ENCODE measurements around the gene MEIS2.

Gene MEIS2

DNA sequence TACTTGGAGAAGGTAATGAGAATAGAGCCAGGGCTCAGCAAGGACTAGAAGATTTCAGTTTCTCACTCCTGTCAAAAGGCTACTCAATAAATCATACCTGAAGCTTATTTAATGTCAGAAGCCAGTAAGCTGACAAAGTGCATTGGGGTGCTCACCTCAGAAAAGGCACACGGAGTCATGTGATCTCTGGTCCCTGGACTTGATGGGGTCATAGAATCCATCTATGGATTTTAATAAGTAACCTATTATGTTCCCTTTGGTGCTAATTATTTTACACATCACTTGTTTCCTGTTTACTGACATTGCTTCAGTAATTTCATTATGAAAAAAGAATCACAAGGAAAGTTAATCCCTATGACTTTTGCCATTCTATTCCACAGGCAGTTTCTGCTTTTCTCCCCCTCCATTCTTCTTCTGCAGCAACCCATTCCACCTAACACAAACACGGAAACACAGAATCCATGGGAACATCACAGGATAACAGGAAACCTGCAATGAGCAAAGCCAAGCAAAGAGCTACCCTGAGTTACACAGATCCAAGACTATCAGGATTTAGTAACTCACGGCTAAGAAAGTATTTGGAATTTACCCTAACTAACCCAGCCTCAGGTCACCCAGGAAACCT, 159.6 kb downstream of the MEIS2 start:
- DNase-seq (ENCODE audit: low read depth), result no peak
- H3K4me3 ChIP-seq (ENCODE audit: low read depth, low read length), result no peak overlapping the region
- TF ChIP-seq, protein P1, sequence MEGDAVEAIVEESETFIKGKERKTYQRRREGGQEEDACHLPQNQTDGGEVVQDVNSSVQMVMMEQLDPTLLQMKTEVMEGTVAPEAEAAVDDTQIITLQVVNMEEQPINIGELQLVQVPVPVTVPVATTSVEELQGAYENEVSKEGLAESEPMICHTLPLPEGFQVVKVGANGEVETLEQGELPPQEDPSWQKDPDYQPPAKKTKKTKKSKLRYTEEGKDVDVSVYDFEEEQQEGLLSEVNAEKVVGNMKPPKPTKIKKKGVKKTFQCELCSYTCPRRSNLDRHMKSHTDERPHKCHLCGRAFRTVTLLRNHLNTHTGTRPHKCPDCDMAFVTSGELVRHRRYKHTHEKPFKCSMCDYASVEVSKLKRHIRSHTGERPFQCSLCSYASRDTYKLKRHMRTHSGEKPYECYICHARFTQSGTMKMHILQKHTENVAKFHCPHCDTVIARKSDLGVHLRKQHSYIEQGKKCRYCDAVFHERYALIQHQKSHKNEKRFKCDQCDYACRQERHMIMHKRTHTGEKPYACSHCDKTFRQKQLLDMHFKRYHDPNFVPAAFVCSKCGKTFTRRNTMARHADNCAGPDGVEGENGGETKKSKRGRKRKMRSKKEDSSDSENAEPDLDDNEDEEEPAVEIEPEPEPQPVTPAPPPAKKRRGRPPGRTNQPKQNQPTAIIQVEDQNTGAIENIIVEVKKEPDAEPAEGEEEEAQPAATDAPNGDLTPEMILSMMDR (IDR thresholded peaks at IDR 0.05; ENCODE audit: low read depth, low read length, missing control alignments), result no peak

GRCh38 chr15:36940219-36940618, 160.1 kb downstream of the MEIS2 start:
- no peak for DNase-seq (ENCODE audit: low read depth)
- TF ChIP-seq, protein P1 (IDR thresholded peaks at IDR 0.05; ENCODE audit: low read depth, low read length, missing control alignments), result no peak
- no peak overlapping the region for H3K4me3 ChIP-seq (ENCODE audit: low read depth, low read length)

DNA sequence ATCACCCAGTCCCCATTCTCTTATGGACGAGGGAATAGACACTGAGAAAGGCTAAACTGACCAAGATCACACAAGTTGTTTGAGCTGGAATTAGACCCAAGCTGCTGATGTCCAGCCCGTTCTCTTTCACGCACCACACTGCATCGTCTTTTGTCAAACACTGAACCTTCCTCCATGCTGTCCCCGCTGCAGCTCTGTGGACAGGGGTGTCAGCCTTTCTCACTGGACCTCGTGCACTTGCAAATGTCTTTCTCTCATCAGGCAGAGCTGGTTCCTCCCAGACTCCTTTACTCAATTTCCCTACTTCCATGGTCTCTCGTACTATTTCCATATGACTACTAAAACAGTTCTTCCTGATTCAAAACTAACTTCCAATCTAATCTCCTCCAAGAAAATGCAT, 161.6 kb downstream of the MEIS2 start:
- TF ChIP-seq, protein P1 (IDR thresholded peaks at IDR 0.05; ENCODE audit: low read depth, low read length, missing control alignments), result no peak
- H3K4me3 ChIP-seq (ENCODE audit: low read depth, low read length), result no peak overlapping the region
- DNase-seq (ENCODE audit: low read depth), result no peak

GRCh38 chr15:36938131-36938530, 162.2 kb downstream of the MEIS2 start:
- TF ChIP-seq, protein P1 (IDR thresholded peaks at IDR 0.05; ENCODE audit: low read depth, low read length, missing control alignments), result no peak
- no peak overlapping the region for H3K4me3 ChIP-seq (ENCODE audit: low read depth, low read length)
- DNase-seq (ENCODE audit: low read depth), result no peak

DNA sequence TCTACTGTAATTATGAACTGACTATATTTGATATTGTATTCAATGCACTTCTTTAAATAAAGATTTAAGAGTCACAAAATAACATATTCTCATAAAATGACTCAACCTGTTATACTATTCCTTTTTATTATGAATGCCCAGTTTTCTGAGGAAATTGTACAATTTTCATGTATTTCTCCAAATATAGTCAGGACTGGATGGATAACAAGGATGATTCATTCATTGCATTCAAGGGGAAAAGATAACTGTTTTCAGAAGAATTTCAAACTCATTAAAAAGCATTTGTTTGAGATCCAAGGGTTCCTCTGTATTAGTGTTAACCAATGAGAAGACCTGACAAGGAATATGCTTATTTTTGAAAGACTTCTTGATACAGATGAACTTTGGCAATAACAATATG, 163.7 kb downstream of the MEIS2 start:
- DNase-seq (ENCODE audit: low read depth), result no peak
- H3K4me3 ChIP-seq (ENCODE audit: low read depth, low read length), result no peak overlapping the region
- TF ChIP-seq, protein P1 (IDR thresholded peaks at IDR 0.05; ENCODE audit: low read depth, low read length, missing control alignments), result no peak

DNA sequence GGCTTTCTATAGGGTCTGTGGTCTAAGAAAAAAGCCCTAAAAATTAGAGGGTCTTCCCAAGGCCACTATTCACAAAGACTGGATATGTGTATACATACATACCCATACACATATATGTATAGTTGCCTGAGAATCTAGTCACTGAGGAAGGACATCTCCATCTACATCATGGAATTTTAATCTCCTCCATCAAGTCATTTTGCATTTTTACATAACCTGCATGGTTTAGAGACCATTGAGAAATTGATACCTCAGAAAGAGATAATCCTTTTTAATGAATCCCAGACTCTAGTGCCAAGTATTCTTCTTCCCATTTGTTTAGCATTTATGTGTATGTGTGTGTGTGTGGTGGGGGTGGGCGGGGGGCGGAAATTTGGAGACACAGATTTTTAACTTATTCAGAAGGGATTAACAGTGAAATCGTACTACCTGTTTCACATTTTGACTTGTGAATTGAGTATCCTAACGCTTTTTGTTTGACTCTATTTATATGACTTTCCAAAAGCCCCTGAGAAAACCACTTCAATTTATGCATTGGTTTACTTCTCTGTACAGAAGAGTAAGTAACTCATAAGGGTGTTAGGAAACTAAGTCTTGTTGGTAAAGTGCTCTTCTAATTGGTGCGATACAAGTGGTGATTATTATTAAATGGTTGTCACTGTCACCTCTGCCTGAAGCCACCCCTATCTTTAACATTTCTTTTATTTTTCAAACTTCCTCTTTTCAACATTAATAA, 166.9 kb downstream of the MEIS2 start:
- DNase-seq (ENCODE audit: low read depth), result no peak
- TF ChIP-seq, protein P1 (IDR thresholded peaks at IDR 0.05; ENCODE audit: low read depth, low read length, missing control alignments), result no peak
- H3K4me3 ChIP-seq (ENCODE audit: low read depth, low read length), result no peak overlapping the region

- TF ChIP-seq, protein P1 (IDR thresholded peaks at IDR 0.05; ENCODE audit: low read depth, low read length, missing control alignments), result no peak
- H3K4me3 ChIP-seq (ENCODE audit: low read depth, low read length), result no peak overlapping the region
- DNase-seq (ENCODE audit: low read depth), result no peak
Observed at GRCh38 chr15:36932070-36932469, 168.3 kb downstream of the MEIS2 start.
